K562 (cell line): ENCODE results near the gene ABCA8. TPM values are rescaled to one million over a fixed set of nuclear protein-coding genes. Genes with fewer than 3 reads are reported as not detected.

Experiments used
- ATF1 ChIP-seq, 2 experiments: fragments of 450-650 bp in 1 of 2; IDR thresholded peaks; 2 replicates each; pipeline ENCODE4 v1.6.1; 2016; ENCODE audit warnings: missing compliant biosample characterization in 1 of 2, missing genetic modification characterization in 1 of 2
- BRD4 ChIP-seq: fragments of 200-600 bp; sonication (generic); IDR thresholded peaks from 2 replicates; pipeline ENCODE4 v1.6.1; 2017; ENCODE audit warnings: inconsistent platforms
- C11orf30 ChIP-seq: fragments of 450-650 bp; IDR thresholded peaks from 2 replicates; pipeline ENCODE4 v1.6.1; 2016; ENCODE audit warnings: low read depth, mild to moderate bottlenecking
- DPF2 ChIP-seq: fragments of 450-650 bp; IDR thresholded peaks from 2 replicates; pipeline ENCODE4 v1.6.1; 2016
- KDM5B ChIP-seq: fragments of 200-600 bp; sonication (generic); IDR thresholded peaks from 2 replicates; pipeline ENCODE4 v1.6.1; 2012; ENCODE audit warnings: low read depth, mild to moderate bottlenecking, moderate library complexity, low read length, control low read depth, inconsistent platforms; ENCODE audit not compliant: insufficient replicate concordance
- MCM3 ChIP-seq: fragments of 450-650 bp; IDR thresholded peaks from 2 replicates; pipeline ENCODE4 v1.6.1; 2016
- MYNN ChIP-seq, 2 experiments: sonication (generic); formaldehyde crosslinking in 1 of 2; IDR thresholded peaks; 2 replicates each; pipeline versions ENCODE4 v1.5.0 to v1.6.1; 2016 to 2020; ENCODE audit warnings: antibody characterized with exemption in 1 of 2, missing genetic modification reagents in 1 of 2
- polyA plus RNA-seq, 8 experiments: library from polyadenylated mRNA; depleted of rRNA in 4 of 8; stranded (reverse) in 5 of 8; unstranded in 3 of 8; fragments of >200 nt; fragmentation: Nextera tagmentation in 2 of 8; fragmentation: Illumina TruSeq in 1 of 8; extraction: Ambion mirVana in 2 of 8; extraction: Trizol in 1 of 8; gene quantifications; 2 replicates each; pipeline versions ENCODE4 v1.2.1 to v1.2.3, GENCODE V29; 2011 to 2014; ENCODE audit warnings: inconsistent platforms in 1 of 8, missing spikeins in 1 of 8
- total RNA-seq, 7 experiments: library from RNA; depleted of rRNA in 6 of 7; stranded (reverse); fragments of >200 nt in 6 of 7; fragmentation: Illumina TruSeq in 2 of 7; extraction: Trizol in 2 of 7; gene quantifications; 2 replicates each; pipeline versions ENCODE4 v1.2.1 to v1.2.3, GENCODE V29; 2011 to 2021; ENCODE audit warnings: low replicate concordance in 1 of 7
- TF ChIP-seq, protein P1 (sequence below), 2 experiments: fragments of 200-800 bp in 1 of 2; sonication (Bioruptor generic) in 1 of 2; sonication (generic) in 1 of 2; formaldehyde crosslinking in 1 of 2; IDR thresholded peaks in 1 of 2; conservative IDR thresholded peaks in 1 of 2; 2 replicates each; pipeline versions ENCODE4 v1.5.0 to v1.6.1; 2016 to 2020; ENCODE audit warnings: missing compliant biosample characterization in 1 of 2, missing genetic modification characterization in 1 of 2, missing genetic modification reagents in 1 of 2
- TF ChIP-seq, protein P2 (sequence below): fragments of 200-800 bp; sonication (Bioruptor generic); IDR thresholded peaks from 2 replicates; pipeline ENCODE4 v1.6.1; 2016; ENCODE audit warnings: missing genetic modification characterization, missing compliant biosample characterization
- TF ChIP-seq, protein P3 (sequence below), 2 experiments: IDR thresholded peaks in 1 of 2; conservative IDR thresholded peaks in 1 of 2; 2 replicates each; pipeline ENCODE4 v1.6.1; 2016; ENCODE audit warnings: low read depth in 2 of 2, mild to moderate bottlenecking in 1 of 2, missing compliant biosample characterization in 1 of 2, missing genetic modification characterization in 1 of 2, moderate library complexity in 1 of 2
- TF ChIP-seq, protein P4 (sequence below): fragments of 250-450 bp; sonication (Bioruptor Pico); IDR thresholded peaks from 2 replicates; pipeline ENCODE4 v1.6.1; 2021; ENCODE audit warnings: mild to moderate bottlenecking
- TF ChIP-seq, protein P5 (sequence below): fragments of 450-650 bp; IDR thresholded peaks from 2 replicates; pipeline ENCODE4 v1.6.1; 2017; ENCODE audit warnings: antibody characterized with exemption, mild to moderate bottlenecking

Gene ABCA8
- total and polyA plus RNA-seq, 9 of the 15 experiments (the other 6 are each of a cell fraction or from before 2014, with no cell fraction given) = 1.8 to 13.2 (median 12.0) TPM

DNA sequence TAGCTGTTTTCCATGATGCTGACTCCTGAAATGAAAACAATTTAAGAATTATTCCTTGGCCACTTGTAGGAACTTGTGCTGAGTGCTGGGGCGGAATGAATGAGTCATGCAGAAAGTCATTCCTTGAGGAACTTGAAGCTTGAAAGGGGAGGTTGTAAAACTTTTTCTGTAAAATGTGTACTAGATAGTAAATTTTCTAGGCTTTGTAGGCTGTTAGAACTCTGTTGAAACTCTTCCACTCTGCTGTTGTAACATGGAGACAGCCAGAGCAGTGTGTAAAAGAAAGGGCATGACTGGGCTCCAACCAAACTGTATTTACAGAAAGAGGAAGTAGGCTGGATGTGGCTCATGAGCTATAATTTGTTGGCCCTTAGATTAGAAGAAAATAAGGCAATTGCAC is 46.1 kb downstream of the ABCA8 start (continued):
- TF ChIP-seq MCM3 (no peak), KDM5B (no peak), ATF1 (CRISPR knock-in tag; IDR thresholded peaks at IDR 0.05) (no peak), ATF1 (tag; IDR thresholded peaks at IDR 0.05) (no peak), C11orf30 (no peak), MYNN (IDR thresholded peaks at IDR 0.05) (no peak), MYNN (CRISPR knock-in tag; IDR thresholded peaks at IDR 0.05) (no peak), DPF2 (0 out of 2 replicates have a peak, but pooled peaks have one; percentile 54), BRD4 (no peak)
- TF ChIP-seq, protein P1, sequence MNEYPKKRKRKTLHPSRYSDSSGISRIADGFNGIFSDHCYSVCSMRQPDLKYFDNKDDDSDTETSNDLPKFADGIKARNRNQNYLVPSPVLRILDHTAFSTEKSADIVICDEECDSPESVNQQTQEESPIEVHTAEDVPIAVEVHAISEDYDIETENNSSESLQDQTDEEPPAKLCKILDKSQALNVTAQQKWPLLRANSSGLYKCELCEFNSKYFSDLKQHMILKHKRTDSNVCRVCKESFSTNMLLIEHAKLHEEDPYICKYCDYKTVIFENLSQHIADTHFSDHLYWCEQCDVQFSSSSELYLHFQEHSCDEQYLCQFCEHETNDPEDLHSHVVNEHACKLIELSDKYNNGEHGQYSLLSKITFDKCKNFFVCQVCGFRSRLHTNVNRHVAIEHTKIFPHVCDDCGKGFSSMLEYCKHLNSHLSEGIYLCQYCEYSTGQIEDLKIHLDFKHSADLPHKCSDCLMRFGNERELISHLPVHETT (CRISPR knock-in tag; conservative IDR thresholded peaks at IDR 0.05 in 1 of 2, IDR thresholded peaks at IDR 0.05 in 1 of 2) = peak in 1 of 2 experiments; percentile 49; a peak in 1 of 4 replicates
- TF ChIP-seq, protein P2, sequence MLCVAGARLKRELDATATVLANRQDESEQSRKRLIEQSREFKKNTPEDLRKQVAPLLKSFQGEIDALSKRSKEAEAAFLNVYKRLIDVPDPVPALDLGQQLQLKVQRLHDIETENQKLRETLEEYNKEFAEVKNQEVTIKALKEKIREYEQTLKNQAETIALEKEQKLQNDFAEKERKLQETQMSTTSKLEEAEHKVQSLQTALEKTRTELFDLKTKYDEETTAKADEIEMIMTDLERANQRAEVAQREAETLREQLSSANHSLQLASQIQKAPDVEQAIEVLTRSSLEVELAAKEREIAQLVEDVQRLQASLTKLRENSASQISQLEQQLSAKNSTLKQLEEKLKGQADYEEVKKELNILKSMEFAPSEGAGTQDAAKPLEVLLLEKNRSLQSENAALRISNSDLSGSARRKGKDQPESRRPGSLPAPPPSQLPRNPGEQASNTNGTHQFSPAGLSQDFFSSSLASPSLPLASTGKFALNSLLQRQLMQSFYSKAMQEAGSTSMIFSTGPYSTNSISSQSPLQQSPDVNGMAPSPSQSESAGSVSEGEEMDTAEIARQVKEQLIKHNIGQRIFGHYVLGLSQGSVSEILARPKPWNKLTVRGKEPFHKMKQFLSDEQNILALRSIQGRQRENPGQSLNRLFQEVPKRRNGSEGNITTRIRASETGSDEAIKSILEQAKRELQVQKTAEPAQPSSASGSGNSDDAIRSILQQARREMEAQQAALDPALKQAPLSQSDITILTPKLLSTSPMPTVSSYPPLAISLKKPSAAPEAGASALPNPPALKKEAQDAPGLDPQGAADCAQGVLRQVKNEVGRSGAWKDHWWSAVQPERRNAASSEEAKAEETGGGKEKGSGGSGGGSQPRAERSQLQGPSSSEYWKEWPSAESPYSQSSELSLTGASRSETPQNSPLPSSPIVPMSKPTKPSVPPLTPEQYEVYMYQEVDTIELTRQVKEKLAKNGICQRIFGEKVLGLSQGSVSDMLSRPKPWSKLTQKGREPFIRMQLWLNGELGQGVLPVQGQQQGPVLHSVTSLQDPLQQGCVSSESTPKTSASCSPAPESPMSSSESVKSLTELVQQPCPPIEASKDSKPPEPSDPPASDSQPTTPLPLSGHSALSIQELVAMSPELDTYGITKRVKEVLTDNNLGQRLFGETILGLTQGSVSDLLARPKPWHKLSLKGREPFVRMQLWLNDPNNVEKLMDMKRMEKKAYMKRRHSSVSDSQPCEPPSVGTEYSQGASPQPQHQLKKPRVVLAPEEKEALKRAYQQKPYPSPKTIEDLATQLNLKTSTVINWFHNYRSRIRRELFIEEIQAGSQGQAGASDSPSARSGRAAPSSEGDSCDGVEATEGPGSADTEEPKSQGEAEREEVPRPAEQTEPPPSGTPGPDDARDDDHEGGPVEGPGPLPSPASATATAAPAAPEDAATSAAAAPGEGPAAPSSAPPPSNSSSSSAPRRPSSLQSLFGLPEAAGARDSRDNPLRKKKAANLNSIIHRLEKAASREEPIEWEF (CRISPR knock-in tag) = no peak
- TF ChIP-seq, protein P3, sequence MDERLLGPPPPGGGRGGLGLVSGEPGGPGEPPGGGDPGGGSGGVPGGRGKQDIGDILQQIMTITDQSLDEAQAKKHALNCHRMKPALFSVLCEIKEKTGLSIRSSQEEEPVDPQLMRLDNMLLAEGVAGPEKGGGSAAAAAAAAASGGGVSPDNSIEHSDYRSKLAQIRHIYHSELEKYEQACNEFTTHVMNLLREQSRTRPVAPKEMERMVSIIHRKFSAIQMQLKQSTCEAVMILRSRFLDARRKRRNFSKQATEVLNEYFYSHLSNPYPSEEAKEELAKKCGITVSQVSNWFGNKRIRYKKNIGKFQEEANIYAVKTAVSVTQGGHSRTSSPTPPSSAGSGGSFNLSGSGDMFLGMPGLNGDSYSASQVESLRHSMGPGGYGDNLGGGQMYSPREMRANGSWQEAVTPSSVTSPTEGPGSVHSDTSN (CRISPR knock-in tag; IDR thresholded peaks at IDR 0.05; ENCODE audit: low read depth) = no peak
- TF ChIP-seq, protein P3 (tag; conservative IDR thresholded peaks at IDR 0.05; ENCODE audit: low read depth) = peak; percentile 36
- TF ChIP-seq, protein P4, sequence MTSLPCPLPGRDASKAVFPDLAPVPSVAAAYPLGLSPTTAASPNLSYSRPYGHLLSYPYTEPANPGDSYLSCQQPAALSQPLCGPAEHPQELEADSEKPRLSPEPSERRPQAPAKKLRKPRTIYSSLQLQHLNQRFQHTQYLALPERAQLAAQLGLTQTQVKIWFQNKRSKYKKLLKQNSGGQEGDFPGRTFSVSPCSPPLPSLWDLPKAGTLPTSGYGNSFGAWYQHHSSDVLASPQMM (CRISPR knock-in tag) = no peak
- TF ChIP-seq, protein P5, sequence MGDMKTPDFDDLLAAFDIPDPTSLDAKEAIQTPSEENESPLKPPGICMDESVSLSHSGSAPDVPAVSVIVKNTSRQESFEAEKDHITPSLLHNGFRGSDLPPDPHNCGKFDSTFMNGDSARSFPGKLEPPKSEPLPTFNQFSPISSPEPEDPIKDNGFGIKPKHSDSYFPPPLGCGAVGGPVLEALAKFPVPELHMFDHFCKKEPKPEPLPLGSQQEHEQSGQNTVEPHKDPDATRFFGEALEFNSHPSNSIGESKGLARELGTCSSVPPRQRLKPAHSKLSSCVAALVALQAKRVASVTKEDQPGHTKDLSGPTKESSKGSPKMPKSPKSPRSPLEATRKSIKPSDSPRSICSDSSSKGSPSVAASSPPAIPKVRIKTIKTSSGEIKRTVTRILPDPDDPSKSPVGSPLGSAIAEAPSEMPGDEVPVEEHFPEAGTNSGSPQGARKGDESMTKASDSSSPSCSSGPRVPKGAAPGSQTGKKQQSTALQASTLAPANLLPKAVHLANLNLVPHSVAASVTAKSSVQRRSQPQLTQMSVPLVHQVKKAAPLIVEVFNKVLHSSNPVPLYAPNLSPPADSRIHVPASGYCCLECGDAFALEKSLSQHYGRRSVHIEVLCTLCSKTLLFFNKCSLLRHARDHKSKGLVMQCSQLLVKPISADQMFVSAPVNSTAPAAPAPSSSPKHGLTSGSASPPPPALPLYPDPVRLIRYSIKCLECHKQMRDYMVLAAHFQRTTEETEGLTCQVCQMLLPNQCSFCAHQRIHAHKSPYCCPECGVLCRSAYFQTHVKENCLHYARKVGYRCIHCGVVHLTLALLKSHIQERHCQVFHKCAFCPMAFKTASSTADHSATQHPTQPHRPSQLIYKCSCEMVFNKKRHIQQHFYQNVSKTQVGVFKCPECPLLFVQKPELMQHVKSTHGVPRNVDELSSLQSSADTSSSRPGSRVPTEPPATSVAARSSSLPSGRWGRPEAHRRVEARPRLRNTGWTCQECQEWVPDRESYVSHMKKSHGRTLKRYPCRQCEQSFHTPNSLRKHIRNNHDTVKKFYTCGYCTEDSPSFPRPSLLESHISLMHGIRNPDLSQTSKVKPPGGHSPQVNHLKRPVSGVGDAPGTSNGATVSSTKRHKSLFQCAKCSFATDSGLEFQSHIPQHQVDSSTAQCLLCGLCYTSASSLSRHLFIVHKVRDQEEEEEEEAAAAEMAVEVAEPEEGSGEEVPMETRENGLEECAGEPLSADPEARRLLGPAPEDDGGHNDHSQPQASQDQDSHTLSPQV = no peak; the same call in 1 of the 2 replicates
